ENCODE results near the gene CTCF.

The CTCF gene

GRCh38 chr16:67632415-67633172, 70.3 kb downstream of the CTCF start:
- H3K9me3 ChIP-seq (ENCODE audit: control insufficient read depth, low read length), result no peaks in the 10 kb centered on the region
- H2BK15ac ChIP-seq (ENCODE audit: low read depth, poor library complexity, severe bottlenecking), result no peak overlapping the region
- no peak overlapping the region for H3K14ac ChIP-seq (ENCODE audit: low read length in 2 of 2)
- H3K23ac ChIP-seq (ENCODE audit: low read length in 2 of 2), result no peak overlapping the region
- no peak overlapping the region for H3K4me2 ChIP-seq (ENCODE audit: low read length, poor library complexity, severe bottlenecking)
- no peak overlapping the region for H3K27ac ChIP-seq (ENCODE audit: low read length, poor library complexity, severe bottlenecking)
- no peaks in the 10 kb centered on the region for H3K4me1 ChIP-seq (ENCODE audit: control insufficient read depth, insufficient read depth, low read depth, low read length)
- H2AK5ac ChIP-seq (ENCODE audit: low read length, severe bottlenecking), result no peak overlapping the region
- no peak overlapping the region for H3K9ac ChIP-seq (ENCODE audit: low read length)
- no peak overlapping the region for H3K4ac ChIP-seq (ENCODE audit: low read depth in 1 of 2, low read length in 2 of 2)
- no peak overlapping the region for H4K91ac ChIP-seq (ENCODE audit: low read length)
- H3K36me3 ChIP-seq (ENCODE audit: control insufficient read depth in 1 of 2, insufficient read depth in 2 of 2, low read depth in 1 of 2, low read length in 2 of 2), result peaks cover 58 to 62% of the 10 kb centered on the region in 2 experiments
- H2AFZ ChIP-seq (ENCODE audit: low read depth, low read length), result no peak overlapping the region
- peak; percentile 10 for DNase-seq
- WGBS, result 93% methylated on average over 5 of the region's 7 CpGs
- no peaks in the 10 kb centered on the region for H3K27me3 ChIP-seq (ENCODE audit: control insufficient read depth in 1 of 2, insufficient read depth in 1 of 2, low read length in 2 of 2)
- H3K18ac ChIP-seq (ENCODE audit: low read depth in 1 of 2, low read length in 2 of 2), result no peak overlapping the region
- peaks cover 31% of the 10 kb centered on the region for H3K79me1 ChIP-seq (replicated peaks; ENCODE audit: low read length, poor library complexity, severe bottlenecking)
- no peak overlapping the region for H2BK12ac ChIP-seq (ENCODE audit: low read length in 2 of 2)
- H2BK120ac ChIP-seq (ENCODE audit: low read depth, low read length), result no peak overlapping the region
- H3K4me3 ChIP-seq (ENCODE audit: insufficient read depth in 1 of 2, low read depth in 1 of 2, low read length in 2 of 2), result no peak overlapping the region
- no peak overlapping the region for H2BK5ac ChIP-seq (ENCODE audit: low read depth, low read length, poor library complexity, severe bottlenecking)
- no peak overlapping the region for H4K8ac ChIP-seq (ENCODE audit: low read length)

GRCh38 chr16:67636713-67637112, 74.4 kb downstream of the CTCF start:
- no peak overlapping the region for H2AFZ ChIP-seq (ENCODE audit: low read depth, low read length)
- H3K4ac ChIP-seq (ENCODE audit: low read depth in 1 of 2, low read length in 2 of 2), result no peak overlapping the region
- no peak overlapping the region for H2BK15ac ChIP-seq (ENCODE audit: low read depth, poor library complexity, severe bottlenecking)
- no peak for DNase-seq
- no peaks in the 10 kb centered on the region for H3K27me3 ChIP-seq (ENCODE audit: control insufficient read depth in 1 of 2, insufficient read depth in 1 of 2, low read length in 2 of 2)
- H3K4me2 ChIP-seq (ENCODE audit: low read length, poor library complexity, severe bottlenecking), result no peak overlapping the region
- H3K23ac ChIP-seq (ENCODE audit: low read length in 2 of 2), result no peak overlapping the region
- no peak overlapping the region for H2BK120ac ChIP-seq (ENCODE audit: low read depth, low read length)
- H3K14ac ChIP-seq (ENCODE audit: low read length in 2 of 2), result no peak overlapping the region
- H4K91ac ChIP-seq (ENCODE audit: low read length), result no peak overlapping the region
- WGBS, result 98% methylated on average over 8 of the region's 8 CpGs
- H3K27ac ChIP-seq (ENCODE audit: low read length, poor library complexity, severe bottlenecking), result no peak overlapping the region
- H3K9me3 ChIP-seq (ENCODE audit: control insufficient read depth, low read length), result no peaks in the 10 kb centered on the region
- H4K8ac ChIP-seq (ENCODE audit: low read length), result no peak overlapping the region
- no peak overlapping the region for H2AK5ac ChIP-seq (ENCODE audit: low read length, severe bottlenecking)
- H2BK12ac ChIP-seq (ENCODE audit: low read length in 2 of 2), result no peak overlapping the region
- H3K36me3 ChIP-seq (ENCODE audit: control insufficient read depth in 1 of 2, insufficient read depth in 2 of 2, low read depth in 1 of 2, low read length in 2 of 2), result peaks cover 52 to 53% of the 10 kb centered on the region in 2 experiments
- H3K18ac ChIP-seq (ENCODE audit: low read depth in 1 of 2, low read length in 2 of 2), result no peak overlapping the region
- no peak overlapping the region for H2BK5ac ChIP-seq (ENCODE audit: low read depth, low read length, poor library complexity, severe bottlenecking)
- no peak overlapping the region for H3K4me3 ChIP-seq (ENCODE audit: insufficient read depth in 1 of 2, low read depth in 1 of 2, low read length in 2 of 2)
- H3K79me1 ChIP-seq (replicated peaks; ENCODE audit: low read length, poor library complexity, severe bottlenecking), result peaks cover 24% of the 10 kb centered on the region
- H3K4me1 ChIP-seq (ENCODE audit: control insufficient read depth, insufficient read depth, low read depth, low read length), result no peaks in the 10 kb centered on the region
- no peak overlapping the region for H3K9ac ChIP-seq (ENCODE audit: low read length)

- Histone ChIP-seq H3K79me1 (replicated peaks; ENCODE audit: low read length, poor library complexity, severe bottlenecking) (peaks cover 18% of the 10 kb centered on the region), H2BK5ac (ENCODE audit: low read depth, low read length, poor library complexity, severe bottlenecking) (no peak overlapping the region), H3K4ac (ENCODE audit: low read depth in 1 of 2, low read length in 2 of 2) (no peak overlapping the region), H3K4me3 (ENCODE audit: insufficient read depth in 1 of 2, low read depth in 1 of 2, low read length in 2 of 2) (no peak overlapping the region), H2BK12ac (ENCODE audit: low read length in 2 of 2) (no peak overlapping the region), H3K23ac (ENCODE audit: low read length in 2 of 2) (no peak overlapping the region), H3K36me3 (ENCODE audit: control insufficient read depth in 1 of 2, insufficient read depth in 2 of 2, low read depth in 1 of 2, low read length in 2 of 2) (peaks cover 46 to 49% of the 10 kb centered on the region in 2 experiments), H3K4me1 (ENCODE audit: control insufficient read depth, insufficient read depth, low read depth, low read length) (no peaks in the 10 kb centered on the region), H2BK120ac (ENCODE audit: low read depth, low read length) (no peak overlapping the region), H2AK5ac (ENCODE audit: low read length, severe bottlenecking) (no peak overlapping the region), H3K14ac (ENCODE audit: low read length in 2 of 2) (no peak overlapping the region), H3K27me3 (ENCODE audit: control insufficient read depth in 1 of 2, insufficient read depth in 1 of 2, low read length in 2 of 2) (no peaks in the 10 kb centered on the region), H3K9me3 (ENCODE audit: control insufficient read depth, low read length) (no peaks in the 10 kb centered on the region), H4K8ac (ENCODE audit: low read length) (no peak overlapping the region), H4K91ac (ENCODE audit: low read length) (no peak overlapping the region), H3K9ac (ENCODE audit: low read length) (no peak overlapping the region), H3K18ac (ENCODE audit: low read depth in 1 of 2, low read length in 2 of 2) (no peak overlapping the region), H3K27ac (ENCODE audit: low read length, poor library complexity, severe bottlenecking) (no peak overlapping the region), H2BK15ac (ENCODE audit: low read depth, poor library complexity, severe bottlenecking) (no peak overlapping the region), H3K4me2 (ENCODE audit: low read length, poor library complexity, severe bottlenecking) (no peak overlapping the region), H2AFZ (ENCODE audit: low read depth, low read length) (no peak overlapping the region)
- 95% methylated on average over 12 of the region's 12 CpGs for WGBS
- no peak for DNase-seq
These were observed 75.3 kb downstream of the CTCF start for GRCh38 chr16:67637625-67638024.

GRCh38 chr16:67641779-67642708, 79.7 kb downstream of the CTCF start:
- Histone ChIP-seq H3K4me2 (ENCODE audit: low read length, poor library complexity, severe bottlenecking) (no peak overlapping the region), H3K9ac (ENCODE audit: low read length) (no peak overlapping the region), H2BK120ac (ENCODE audit: low read depth, low read length) (no peak overlapping the region), H4K8ac (ENCODE audit: low read length) (no peak overlapping the region), H3K36me3 (ENCODE audit: control insufficient read depth in 1 of 2, insufficient read depth in 2 of 2, low read depth in 1 of 2, low read length in 2 of 2) (peaks cover 21 to 23% of the 10 kb centered on the region in 2 experiments), H3K9me3 (ENCODE audit: control insufficient read depth, low read length) (no peaks in the 10 kb centered on the region), H2AK5ac (ENCODE audit: low read length, severe bottlenecking) (no peak overlapping the region), H2BK15ac (ENCODE audit: low read depth, poor library complexity, severe bottlenecking) (no peak overlapping the region), H3K18ac (ENCODE audit: low read depth in 1 of 2, low read length in 2 of 2) (no peak overlapping the region), H3K23ac (ENCODE audit: low read length in 2 of 2) (no peak overlapping the region), H3K27ac (ENCODE audit: low read length, poor library complexity, severe bottlenecking) (no peak overlapping the region), H3K14ac (ENCODE audit: low read length in 2 of 2) (no peak overlapping the region), H2BK5ac (ENCODE audit: low read depth, low read length, poor library complexity, severe bottlenecking) (no peak overlapping the region), H3K79me1 (replicated peaks; ENCODE audit: low read length, poor library complexity, severe bottlenecking) (no peaks in the 10 kb centered on the region), H3K4me3 (ENCODE audit: insufficient read depth in 1 of 2, low read depth in 1 of 2, low read length in 2 of 2) (no peak overlapping the region), H2AFZ (ENCODE audit: low read depth, low read length) (no peak overlapping the region), H3K4ac (ENCODE audit: low read depth in 1 of 2, low read length in 2 of 2) (no peak overlapping the region), H2BK12ac (ENCODE audit: low read length in 2 of 2) (no peak overlapping the region), H3K27me3 (ENCODE audit: control insufficient read depth in 1 of 2, insufficient read depth in 1 of 2, low read length in 2 of 2) (peaks cover 18 to 30% of the 10 kb centered on the region in 2 experiments), H4K91ac (ENCODE audit: low read length) (no peak overlapping the region), H3K4me1 (ENCODE audit: control insufficient read depth, insufficient read depth, low read depth, low read length) (peaks cover 8% of the 10 kb centered on the region)
- DNase-seq, result no peak
- WGBS, result 89% methylated on average over 10 of the region's 10 CpGs

Data from mesenchymal stem cell (in vitro differentiated cells and primary cell).